OCI-LY1 (cell line): Measurements from ENCODE around the gene OR1E2.
"Not testable (repeated sequence)": the region's sequence is repeated elsewhere in the genome, so short reads cannot be mapped to it uniquely, and the experiment has no call there.

Experiments used
- H2AFZ ChIP-seq: fragments of 200-600 bp; sonication (generic), shearing (Covaris generic); 2 replicates; pipeline ENCODE4 v1.6.0; 2014; ENCODE audit warnings: antibody characterized with exemption, mild to moderate bottlenecking, low read length
- H3F3A ChIP-seq: fragments of 200-600 bp; sonication (generic), shearing (Covaris generic); 2 replicates; pipeline ENCODE4 v1.6.0; 2014; ENCODE audit warnings: mild to moderate bottlenecking, antibody characterized with exemption, low read length, moderate library complexity; ENCODE audit not compliant: insufficient read depth
- H3K27ac ChIP-seq: fragments of 200-600 bp; sonication (generic); 2 replicates; pipeline ENCODE4 v1.5.1; 2014; ENCODE audit warnings: low read length, mixed run types, mild to moderate bottlenecking, low read depth; ENCODE audit not compliant: poor library complexity, severe bottlenecking
- H3K27me3 ChIP-seq: fragments of 200-600 bp; sonication (generic); 2 replicates; pipeline ENCODE4 v1.6.0; 2014; ENCODE audit warnings: antibody characterized with exemption, mild to moderate bottlenecking, low read length, moderate library complexity; ENCODE audit not compliant: insufficient read depth
- H3K36me3 ChIP-seq: fragments of 200-600 bp; sonication (generic); 2 replicates; pipeline ENCODE4 v1.6.1; 2014; ENCODE audit warnings: mild to moderate bottlenecking, antibody characterized with exemption, low read length, moderate library complexity, mixed read lengths; ENCODE audit not compliant: insufficient read depth
- H3K4me1 ChIP-seq: fragments of 200-600 bp; sonication (generic); 2 replicates; pipeline ENCODE4 v1.5.1; 2014; ENCODE audit warnings: mild to moderate bottlenecking, low read length, moderate library complexity; ENCODE audit not compliant: insufficient read depth, severe bottlenecking
- H3K4me2 ChIP-seq: fragments of 200-600 bp; sonication (generic), shearing (Covaris generic); 2 replicates; pipeline ENCODE4 v1.6.1; 2014; ENCODE audit warnings: low read length
- H3K4me3 ChIP-seq: fragments of 200-600 bp; sonication (generic); 2 replicates; pipeline ENCODE4 v1.5.1; 2014; ENCODE audit warnings: low read length, low read depth, mild to moderate bottlenecking, mixed read lengths; ENCODE audit not compliant: poor library complexity, severe bottlenecking
- H3K79me2 ChIP-seq: fragments of 200-600 bp; shearing (Covaris generic); 2 replicates; pipeline ENCODE4 v1.6.1; 2016; ENCODE audit warnings: mixed run types, low read length, mixed read lengths; ENCODE audit not compliant: insufficient read depth
- H3K9ac ChIP-seq: fragments of 200-600 bp; sonication (generic), shearing (Covaris generic); 2 replicates; pipeline ENCODE4 v1.6.1; 2014; ENCODE audit warnings: mild to moderate bottlenecking, low read length, mixed read lengths
- H3K9me2 ChIP-seq: fragments of 200-600 bp; sonication (generic), shearing (Covaris generic); 2 replicates; pipeline ENCODE4 v1.6.1; 2014; ENCODE audit warnings: low read depth, mild to moderate bottlenecking, low read length, mixed read lengths
- H3K9me3 ChIP-seq: fragments of 200-600 bp; shearing (Covaris generic); 2 replicates; pipeline ENCODE4 v1.6.1; 2014; ENCODE audit warnings: low read length, mixed read lengths
- H4K20me1 ChIP-seq: fragments of 200-600 bp; sonication (generic), shearing (Covaris generic); 2 replicates; pipeline ENCODE4 v1.6.0; 2016; ENCODE audit warnings: mild to moderate bottlenecking, low read length; ENCODE audit not compliant: insufficient read depth
- EZH2 ChIP-seq: fragments of 200-600 bp; sonication (generic), shearing (Covaris generic); IDR thresholded peaks from 2 replicates; pipeline ENCODE4 v1.8.0; 2017; ENCODE audit warnings: borderline replicate concordance, mixed run types, mild to moderate bottlenecking, antibody characterized with exemption, low read length, moderate library complexity, mixed read lengths
- TF ChIP-seq, protein P1 (sequence below): fragments of 200-600 bp; sonication (generic), shearing (Covaris generic); IDR thresholded peaks from 2 replicates; pipeline ENCODE4 v1.5.1; 2017; ENCODE audit warnings: mild to moderate bottlenecking, antibody characterized with exemption, low read length, moderate library complexity, mixed read lengths

Gene OR1E2

DNA sequence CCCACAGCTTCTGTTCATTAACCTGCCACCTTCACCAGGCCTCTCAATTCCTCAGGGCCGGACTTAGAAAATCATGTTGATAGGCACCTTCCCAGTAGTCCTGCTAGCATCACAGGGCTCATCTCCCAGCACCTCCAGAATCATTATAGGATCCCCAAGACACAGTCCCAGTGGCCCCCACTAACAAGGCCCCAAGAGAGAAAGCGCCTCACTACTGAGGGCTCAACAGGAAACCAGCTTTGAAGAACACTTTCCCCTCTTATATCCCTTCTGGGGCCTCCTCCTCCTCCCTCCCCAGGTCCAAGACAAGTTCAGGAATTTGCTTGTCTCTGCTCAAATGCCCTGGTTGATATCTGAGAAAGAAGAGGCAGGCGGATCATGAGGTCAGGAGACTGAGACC lies 22.6 kb downstream of the OR1E2 start, which contains the start of gene OR3A3:
TSS of gene OR3A3 (plus strand) at position 301 of the 400 bp plus-strand sequence.
- H3F3A ChIP-seq: no peaks in the 10 kb centered on the region
- H3K36me3 ChIP-seq: no peaks in the 10 kb centered on the region
- no peaks in the 10 kb centered on the region for H3K79me2 ChIP-seq
- no peaks in the 10 kb centered on the region for H4K20me1 ChIP-seq
- no peaks in the 10 kb centered on the region for H3K9me3 ChIP-seq
- no peaks in the 10 kb centered on the region for H3K4me1 ChIP-seq
- no peak within 1 kb of the TSS for H2AFZ ChIP-seq
- H3K4me3 ChIP-seq: no peak within 1 kb of the TSS
- no peak within 1 kb of the TSS for H3K4me2 ChIP-seq
- H3K27ac ChIP-seq: no peak within 1 kb of the TSS
- no peaks in the 10 kb centered on the region for H3K9me2 ChIP-seq
- H3K9ac ChIP-seq: no peak within 1 kb of the TSS
- no peaks in the 10 kb centered on the region for H3K27me3 ChIP-seq
- TF ChIP-seq, protein P1, sequence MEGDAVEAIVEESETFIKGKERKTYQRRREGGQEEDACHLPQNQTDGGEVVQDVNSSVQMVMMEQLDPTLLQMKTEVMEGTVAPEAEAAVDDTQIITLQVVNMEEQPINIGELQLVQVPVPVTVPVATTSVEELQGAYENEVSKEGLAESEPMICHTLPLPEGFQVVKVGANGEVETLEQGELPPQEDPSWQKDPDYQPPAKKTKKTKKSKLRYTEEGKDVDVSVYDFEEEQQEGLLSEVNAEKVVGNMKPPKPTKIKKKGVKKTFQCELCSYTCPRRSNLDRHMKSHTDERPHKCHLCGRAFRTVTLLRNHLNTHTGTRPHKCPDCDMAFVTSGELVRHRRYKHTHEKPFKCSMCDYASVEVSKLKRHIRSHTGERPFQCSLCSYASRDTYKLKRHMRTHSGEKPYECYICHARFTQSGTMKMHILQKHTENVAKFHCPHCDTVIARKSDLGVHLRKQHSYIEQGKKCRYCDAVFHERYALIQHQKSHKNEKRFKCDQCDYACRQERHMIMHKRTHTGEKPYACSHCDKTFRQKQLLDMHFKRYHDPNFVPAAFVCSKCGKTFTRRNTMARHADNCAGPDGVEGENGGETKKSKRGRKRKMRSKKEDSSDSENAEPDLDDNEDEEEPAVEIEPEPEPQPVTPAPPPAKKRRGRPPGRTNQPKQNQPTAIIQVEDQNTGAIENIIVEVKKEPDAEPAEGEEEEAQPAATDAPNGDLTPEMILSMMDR: no peak
- no peak for TF ChIP-seq EZH2

DNA sequence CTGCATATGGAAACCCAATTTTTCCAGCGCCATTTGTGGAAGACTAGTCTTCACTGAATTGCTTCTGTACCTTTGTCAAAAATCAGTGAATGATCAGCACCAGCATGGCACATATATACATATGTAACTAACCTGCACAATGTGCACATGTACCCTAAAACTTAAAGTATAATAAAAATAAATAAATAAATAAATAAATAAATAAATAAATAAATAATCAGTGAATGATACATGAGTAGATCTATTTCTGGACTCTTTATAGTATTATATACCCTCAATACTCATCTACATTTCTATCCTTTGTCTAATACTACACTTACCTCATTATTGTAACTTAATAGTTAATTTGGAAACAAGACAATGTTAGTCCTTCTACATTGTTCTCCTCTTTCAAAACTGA lies 29.8 kb downstream of the OR1E2 start:
- H3K9me3 ChIP-seq, H3K27ac ChIP-seq, H3F3A ChIP-seq, H3K9me2 ChIP-seq, H3K4me2 ChIP-seq, H3K4me1 ChIP-seq, H3K79me2 ChIP-seq, H3K36me3 ChIP-seq, H4K20me1 ChIP-seq, H3K27me3 ChIP-seq, H3K4me3 ChIP-seq, H2AFZ ChIP-seq, H3K9ac ChIP-seq: not testable (repeated sequence)

DNA sequence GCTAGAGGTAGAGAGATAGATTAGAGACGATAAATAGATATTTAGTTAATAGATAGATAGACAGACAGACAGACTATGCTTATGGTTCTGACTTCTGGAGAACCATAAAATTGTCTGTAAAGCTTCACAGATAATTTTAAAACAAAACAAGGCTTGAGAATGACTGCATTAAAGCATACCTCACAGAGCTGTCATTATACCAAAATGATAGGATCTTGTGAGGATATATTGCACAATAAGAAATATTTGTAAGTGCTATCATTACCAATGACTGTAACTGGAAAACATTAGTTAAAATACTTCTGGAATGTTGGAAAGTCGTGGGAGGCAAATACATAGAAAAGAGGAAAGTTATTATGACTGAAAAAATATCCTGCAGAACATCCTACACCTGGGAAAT lies 31.9 kb downstream of the OR1E2 start:
- H3K27me3 ChIP-seq: no peaks in the 10 kb centered on the region
- no peaks in the 10 kb centered on the region for H3K79me2 ChIP-seq
- H3K4me3 ChIP-seq: no peak overlapping the region

DNA sequence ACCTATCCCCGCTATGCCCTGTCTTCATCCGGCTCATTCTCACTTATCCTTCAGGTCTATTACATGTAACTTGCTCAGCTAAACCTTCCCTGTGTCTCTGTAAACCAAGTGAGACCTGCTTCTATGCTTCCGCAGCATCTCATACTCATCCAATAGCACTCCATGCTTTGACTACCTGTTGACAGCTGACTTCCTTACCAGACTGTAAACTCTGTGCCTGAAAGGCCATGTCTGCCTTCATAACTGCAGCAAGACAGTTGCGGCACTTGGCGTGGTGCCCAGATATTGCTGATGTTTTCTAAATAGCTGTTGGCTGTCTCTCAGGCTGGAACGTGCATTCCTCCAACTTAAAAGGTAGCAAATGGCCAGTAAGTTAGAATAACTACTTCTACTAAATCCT lies 33.6 kb downstream of the OR1E2 start:
- Histone ChIP-seq H3K9me3 (no peaks in the 10 kb centered on the region), H3K4me1 (no peaks in the 10 kb centered on the region), H3K36me3 (no peaks in the 10 kb centered on the region), H3K4me2 (no peak overlapping the region), H3K79me2 (no peaks in the 10 kb centered on the region), H3K4me3 (no peak overlapping the region), H3K9ac (no peak overlapping the region), H3K27ac (no peak overlapping the region), H4K20me1 (no peaks in the 10 kb centered on the region), H2AFZ (no peak overlapping the region), H3K9me2 (no peaks in the 10 kb centered on the region), H3K27me3 (no peaks in the 10 kb centered on the region), H3F3A (no peaks in the 10 kb centered on the region)
- TF ChIP-seq, protein P1: no peak
- TF ChIP-seq EZH2: no peak

More for the DNA sequence above, 31.9 kb downstream of the OR1E2 start:
- no peaks in the 10 kb centered on the region for H4K20me1 ChIP-seq
- TF ChIP-seq, protein P1: no peak
- TF ChIP-seq EZH2: no peak
- H3K36me3 ChIP-seq: no peaks in the 10 kb centered on the region
- no peaks in the 10 kb centered on the region for H3K9me2 ChIP-seq
- H3F3A ChIP-seq: no peaks in the 10 kb centered on the region
- H3K4me1 ChIP-seq: no peaks in the 10 kb centered on the region
- H3K9me3 ChIP-seq: no peaks in the 10 kb centered on the region
- no peak overlapping the region for H3K9ac ChIP-seq
- H3K4me2 ChIP-seq: no peak overlapping the region
- H3K27ac ChIP-seq: no peak overlapping the region
- H2AFZ ChIP-seq: no peak overlapping the region
